Right forelimb (tissue), 1 donor: ENCODE results near the gene GUCY1A2.

ENCODE experiments used
- DNase-seq: peaks from one replicate; pipeline ENCODE4 v3.0.0-alpha.2; 2018

GUCY1A2 gene

DNA sequence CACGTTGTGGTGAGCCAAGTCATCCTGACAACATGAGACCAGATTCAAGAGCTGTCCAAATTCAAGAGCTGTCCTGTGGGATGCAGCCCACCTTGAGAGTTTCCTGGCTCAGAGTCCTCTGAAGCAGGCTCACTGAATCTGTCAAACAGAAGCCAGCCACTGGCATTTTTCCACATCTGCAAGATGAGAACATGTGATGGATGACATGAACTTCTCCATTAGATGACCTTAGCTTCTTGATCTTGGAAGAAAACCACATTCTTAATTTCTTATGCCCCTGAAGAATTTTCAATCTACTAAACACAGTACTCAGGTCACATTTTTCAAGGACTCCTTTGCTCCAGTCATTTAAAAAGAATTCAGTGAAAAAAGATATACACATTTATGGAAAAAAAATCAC, 291.0 kb downstream of the GUCY1A2 start:
- DNase-seq = no peak

- no peak for DNase-seq
Observed at GRCh38 chr11:106724293-106724892, 293.9 kb downstream of the GUCY1A2 start.

DNA sequence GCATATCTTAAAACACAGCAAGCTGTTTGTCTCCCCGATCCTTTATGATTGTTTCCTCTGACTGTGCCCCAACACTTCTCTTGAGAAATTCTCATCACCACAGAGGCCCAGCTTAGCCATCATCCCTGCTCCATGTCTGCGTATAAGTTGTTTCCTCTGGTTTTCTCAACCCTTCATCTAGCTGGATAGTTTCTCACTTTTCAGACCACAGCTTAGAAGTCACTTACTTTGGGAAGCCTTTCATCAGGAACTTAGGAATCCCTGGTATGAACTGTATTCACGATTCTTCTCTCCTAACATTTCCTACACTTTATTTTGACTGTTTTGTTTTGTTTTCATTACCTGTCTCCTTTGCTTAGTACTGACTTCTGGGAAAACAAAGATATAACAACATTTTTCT, 295.2 kb downstream of the GUCY1A2 start:
- no peak for DNase-seq

DNA sequence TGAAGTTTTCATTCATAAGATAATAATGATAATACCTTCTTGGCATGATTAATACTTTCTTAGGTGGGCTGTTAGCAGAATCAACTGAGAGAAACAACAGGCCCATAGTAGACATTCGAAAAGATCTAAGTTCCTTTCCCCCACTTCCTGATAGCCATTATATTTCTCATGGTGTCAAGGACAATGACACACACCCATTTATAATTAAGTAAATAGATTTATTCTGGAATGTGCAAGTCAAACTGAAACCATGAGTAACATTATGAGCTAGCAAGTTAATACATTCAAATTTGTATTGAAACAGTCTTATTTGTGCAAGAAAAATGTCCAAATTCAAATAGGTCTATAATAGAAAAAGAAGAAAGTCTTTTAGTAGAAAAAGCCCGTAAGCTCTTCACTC, 301.1 kb downstream of the GUCY1A2 start:
- no peak for DNase-seq

DNA sequence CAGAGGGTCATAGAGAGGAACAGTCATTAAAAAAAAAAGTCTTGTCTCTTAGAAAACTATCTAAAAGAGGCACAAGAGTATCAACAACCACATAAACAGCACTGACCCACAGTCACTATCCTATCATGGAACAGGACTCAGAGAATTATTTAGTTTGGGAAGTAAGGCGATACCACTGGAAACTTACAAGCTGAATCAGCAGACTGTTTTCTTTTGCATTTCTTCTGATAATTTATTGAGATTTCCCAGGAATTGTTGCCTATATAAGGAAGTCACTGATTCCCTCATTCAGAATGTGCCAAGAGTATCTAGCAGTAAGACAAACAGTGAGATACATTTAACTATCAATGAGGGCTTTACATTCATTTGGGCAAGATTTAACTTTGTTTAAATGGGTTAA, 304.1 kb downstream of the GUCY1A2 start:
- no peak for DNase-seq

DNA sequence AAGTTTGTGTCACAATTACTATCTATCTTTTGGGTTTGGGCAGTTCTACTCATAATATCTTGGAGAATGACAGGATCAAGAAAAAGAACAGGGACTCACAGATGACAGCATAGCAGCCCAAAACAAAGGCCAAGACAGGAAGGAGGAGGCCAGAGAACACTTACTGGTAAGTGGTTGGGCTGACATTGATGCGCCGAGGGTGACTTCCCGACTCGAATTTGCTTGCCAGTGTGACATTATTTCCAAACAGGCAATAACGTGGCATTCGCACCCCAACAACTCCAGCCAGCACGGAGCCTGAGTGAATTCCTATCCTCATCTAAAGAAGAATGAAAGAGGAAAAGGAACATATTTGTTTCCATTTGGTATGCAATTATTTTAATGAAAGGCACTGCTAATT, 309.9 kb downstream of the GUCY1A2 start:
- no peak for DNase-seq

- DNase-seq = no peak
Observed at GRCh38 chr11:106706355-106706754, 311.9 kb downstream of the GUCY1A2 start.

DNA sequence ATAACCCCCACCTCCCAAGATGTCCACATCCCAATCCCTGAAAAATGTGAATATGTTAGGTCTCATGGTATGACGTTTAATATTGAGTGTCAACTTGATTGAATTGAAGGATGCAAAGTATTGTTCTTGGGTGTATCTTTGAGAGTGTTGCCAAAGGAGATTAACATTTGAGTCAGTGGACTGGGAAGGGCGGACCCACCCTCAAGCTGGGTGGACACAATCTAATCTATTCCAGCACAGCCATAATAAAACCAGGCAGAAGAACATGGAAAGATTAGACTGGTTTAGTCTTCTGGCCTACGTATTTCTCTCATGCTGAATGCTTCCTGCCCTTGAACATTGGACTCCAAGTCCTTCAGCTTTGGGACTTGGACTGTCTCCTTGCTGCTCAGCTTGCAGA, 315.5 kb downstream of the GUCY1A2 start:
- DNase-seq = no peak

DNA sequence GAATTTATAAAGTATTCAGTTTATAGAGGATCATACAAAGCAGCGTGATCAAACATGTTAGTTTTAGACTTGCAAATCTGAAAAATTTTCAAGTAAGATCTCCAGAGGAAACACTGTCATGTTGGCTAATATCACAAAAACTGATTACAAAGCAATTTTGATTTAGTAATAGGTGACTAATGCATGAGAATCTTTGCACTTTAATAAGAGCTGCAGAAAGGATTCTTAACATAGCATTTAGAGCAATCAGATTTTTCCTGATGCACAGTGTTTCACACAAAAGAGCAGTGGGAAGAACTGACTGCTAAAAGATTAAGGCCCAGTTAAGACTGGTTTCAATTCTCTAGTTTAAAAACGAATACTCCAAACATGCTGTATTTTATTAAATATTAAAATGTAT, 321.2 kb downstream of the GUCY1A2 start:
- no peak for DNase-seq

DNA sequence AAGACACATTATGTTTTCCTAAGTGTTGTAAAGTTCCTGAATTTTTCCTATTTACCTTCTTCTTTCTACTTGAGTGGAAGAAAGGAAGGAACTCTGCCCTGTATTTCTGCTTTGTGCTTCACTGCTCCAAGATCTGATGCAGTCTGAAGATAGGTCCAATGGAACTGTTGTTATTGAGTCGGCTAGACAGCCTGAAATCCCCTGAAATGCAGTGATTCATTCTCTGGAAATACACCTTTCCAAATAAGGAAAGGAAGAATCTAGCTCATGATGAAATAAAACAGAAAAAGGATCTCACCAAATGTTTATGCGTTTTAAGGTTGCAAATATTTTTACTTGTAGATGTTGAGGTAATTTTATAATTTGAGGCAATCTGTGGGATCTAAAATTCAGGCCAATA, 322.8 kb downstream of the GUCY1A2 start:
- DNase-seq = no peak

DNA sequence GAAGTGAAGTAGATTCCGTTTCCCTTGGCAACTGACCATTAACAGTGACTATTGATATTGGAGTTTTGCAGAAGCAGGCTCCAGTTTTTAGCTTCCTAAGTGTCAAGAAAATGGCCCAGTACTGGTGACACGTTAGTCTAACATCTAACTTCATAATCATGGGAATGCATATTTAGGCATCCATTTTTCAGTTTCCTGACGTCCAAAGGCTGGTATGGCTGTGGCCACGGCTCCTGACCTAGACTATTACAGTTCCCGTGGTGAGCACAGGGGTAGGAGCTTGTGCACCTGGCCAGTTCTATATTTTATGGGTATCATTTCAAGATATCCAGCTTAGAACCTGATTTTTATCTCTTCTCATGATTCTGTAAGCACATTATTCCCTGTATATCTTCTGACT, 323.8 kb downstream of the GUCY1A2 start:
- DNase-seq = no peak

- no peak for DNase-seq
Observed at GRCh38 chr11:106691807-106692365, 326.4 kb downstream of the GUCY1A2 start.

GRCh38 chr11:106690923-106691322, 327.4 kb downstream of the GUCY1A2 start:
- DNase-seq = no peak

- no peak for DNase-seq
Observed at GRCh38 chr11:106684944-106685343, 333.3 kb downstream of the GUCY1A2 start.

GRCh38 chr11:106683435-106683834, 334.8 kb downstream of the GUCY1A2 start:
- DNase-seq = no peak

DNA sequence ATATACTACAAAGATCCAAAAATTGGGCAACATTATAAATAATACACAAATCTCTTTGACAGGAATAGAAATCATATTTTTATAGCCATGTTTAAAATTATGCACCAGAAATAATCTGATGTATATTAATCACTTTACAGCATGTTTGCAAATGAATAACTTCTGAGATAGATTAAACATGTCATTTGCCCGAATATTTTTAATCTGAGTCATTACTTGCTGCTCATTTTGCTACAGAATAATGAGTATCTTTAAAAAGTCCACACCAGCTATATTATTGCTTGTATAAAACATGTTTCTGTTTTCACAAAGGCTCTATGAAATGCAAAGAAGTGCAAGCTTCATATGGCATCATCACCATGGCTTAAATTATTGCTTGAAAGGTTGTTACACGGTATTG, 336.8 kb downstream of the GUCY1A2 start:
- DNase-seq = no peak

DNA sequence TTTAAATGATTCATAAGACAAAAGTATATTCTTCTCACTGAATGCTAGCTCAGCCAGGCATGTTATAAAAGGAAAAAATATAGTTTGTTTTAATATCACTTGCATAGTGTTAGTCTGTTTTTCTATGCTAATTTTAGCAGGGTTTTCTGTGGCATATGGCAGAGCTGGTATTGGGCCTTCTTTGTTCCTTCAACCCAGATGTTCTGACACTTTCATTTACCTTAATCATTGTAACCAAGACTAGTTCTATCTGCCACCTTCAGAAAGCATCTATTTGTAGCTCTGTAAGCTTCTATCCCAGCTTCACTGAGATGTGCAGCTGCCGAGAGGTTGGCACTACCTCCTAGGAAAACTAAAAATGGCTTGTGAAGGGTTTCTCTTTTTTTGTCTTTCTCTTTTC, 338.7 kb downstream of the GUCY1A2 start:
- no peak for DNase-seq

- DNase-seq = no peak
Observed at GRCh38 chr11:106679181-106679580, 339.1 kb downstream of the GUCY1A2 start.

DNA sequence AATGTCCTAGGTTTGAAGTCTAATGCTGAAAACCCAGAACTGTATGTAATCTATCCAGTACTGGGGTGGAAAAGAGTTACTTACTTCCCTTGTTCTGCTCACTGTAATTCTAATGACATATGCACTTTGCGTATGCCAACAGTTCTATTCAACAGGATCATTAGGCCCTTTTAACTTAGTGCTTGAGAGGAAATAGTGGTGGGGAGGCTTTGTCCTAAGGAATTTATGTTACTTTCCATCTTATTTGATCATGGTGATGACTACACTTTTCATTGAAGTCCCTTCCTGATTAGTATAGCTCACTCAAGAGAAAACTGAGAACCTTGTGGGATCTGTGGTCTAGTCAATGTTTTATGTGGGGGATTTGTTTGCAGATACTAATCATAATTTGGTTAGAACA, 348.2 kb downstream of the GUCY1A2 start:
- DNase-seq = no peak

DNA sequence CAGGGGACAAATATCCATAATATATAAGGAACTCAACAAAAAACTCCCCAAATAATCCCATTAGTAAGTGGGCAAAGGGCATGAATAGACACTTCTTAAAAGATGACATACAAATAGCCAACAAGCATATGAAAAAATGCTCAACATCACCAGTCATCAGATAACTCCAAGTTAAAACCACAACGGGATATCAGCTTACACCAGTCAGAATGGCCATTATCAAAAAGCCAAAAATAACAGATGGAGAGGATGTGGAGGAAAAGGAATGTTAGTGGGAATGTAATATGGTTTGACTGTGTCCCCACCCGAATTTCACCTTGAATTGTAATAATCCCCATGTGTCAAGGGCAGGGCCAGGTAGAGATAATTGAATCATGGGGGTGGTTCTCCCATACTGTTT, 350.1 kb downstream of the GUCY1A2 start:
- DNase-seq = no peak

GRCh38 chr11:106656646-106657045, 361.6 kb downstream of the GUCY1A2 start:
- DNase-seq = no peak

GRCh38 chr11:106644824-106645223, 373.5 kb downstream of the GUCY1A2 start:
- DNase-seq = no peak

DNA sequence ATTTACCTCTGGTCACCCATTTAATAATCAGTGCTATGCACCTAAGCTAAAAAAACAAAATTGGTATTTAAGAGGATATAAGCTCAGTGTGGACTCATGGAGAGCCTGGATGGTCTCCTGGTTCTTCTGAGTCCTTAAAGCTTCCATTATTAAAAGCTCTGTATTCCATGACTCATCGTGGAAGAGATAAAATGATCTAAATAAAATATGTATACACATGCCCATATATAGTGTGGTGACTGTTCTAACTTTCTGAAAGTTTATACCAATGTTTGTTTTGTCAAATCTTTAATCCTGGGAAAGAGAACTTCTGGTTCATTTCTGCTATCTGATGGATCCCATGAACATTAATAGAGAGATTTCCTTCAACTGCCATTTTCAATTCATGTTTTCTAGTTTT, 375.9 kb downstream of the GUCY1A2 start:
- no peak for DNase-seq

DNA sequence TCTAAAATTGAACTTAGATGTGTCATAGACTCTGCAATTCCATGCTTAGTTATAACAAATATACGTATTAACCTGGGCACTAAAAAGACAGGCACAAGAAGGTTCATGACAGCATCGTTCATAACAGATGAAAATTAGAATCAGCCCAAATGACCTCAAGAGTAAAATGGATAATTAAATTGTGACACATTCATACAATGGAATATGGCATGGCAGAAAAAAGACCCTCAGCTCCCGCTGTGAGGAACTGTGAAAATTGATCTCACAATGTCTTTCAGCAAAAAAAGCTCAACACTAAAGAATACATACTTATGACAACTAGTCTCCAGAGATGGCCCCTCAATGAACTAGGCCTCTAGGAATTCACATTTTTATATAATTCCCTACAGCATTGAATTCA, 386.0 kb downstream of the GUCY1A2 start:
- no peak for DNase-seq

DNA sequence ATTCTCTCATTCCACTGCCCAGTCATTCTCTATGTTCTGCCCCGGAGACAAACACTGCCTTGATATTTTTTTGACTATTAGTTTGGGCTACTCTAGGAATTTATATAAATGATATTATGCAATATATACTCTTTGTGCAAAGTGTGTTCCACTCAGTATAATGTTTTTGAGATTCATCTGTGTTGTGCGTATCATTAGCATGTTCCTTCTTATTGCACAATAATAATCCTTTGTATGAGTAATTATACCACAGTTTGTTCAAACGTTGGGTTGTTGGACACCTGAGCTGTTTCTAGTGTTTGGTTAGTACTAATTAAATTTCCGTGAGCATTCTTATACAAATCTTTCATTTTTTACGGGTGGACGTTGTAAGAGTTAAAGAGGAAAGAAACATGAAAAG, 390.6 kb downstream of the GUCY1A2 start:
- no peak for DNase-seq
